ENCODE measurements around the gene ANKS1A.

- TF ChIP-seq YY1 (IDR thresholded peaks at IDR 0.05; ENCODE audit: insufficient read depth, insufficient read length) (no peak), ZNF274 (IDR thresholded peaks at IDR 0.05; ENCODE audit: low read depth, low read length) (no peak)
Observed at GRCh38 chr6:35065441-35065800, 176.4 kb downstream of the ANKS1A start.
